AML-193 (cell line): ENCODE data around the gene SV2C.

Experiments used
- DNase-seq, 2 experiments: peaks; one replicate each; lab custom pipeline; 2025; lab: John Stamatoyannopoulos, UW

The SV2C gene

DNA sequence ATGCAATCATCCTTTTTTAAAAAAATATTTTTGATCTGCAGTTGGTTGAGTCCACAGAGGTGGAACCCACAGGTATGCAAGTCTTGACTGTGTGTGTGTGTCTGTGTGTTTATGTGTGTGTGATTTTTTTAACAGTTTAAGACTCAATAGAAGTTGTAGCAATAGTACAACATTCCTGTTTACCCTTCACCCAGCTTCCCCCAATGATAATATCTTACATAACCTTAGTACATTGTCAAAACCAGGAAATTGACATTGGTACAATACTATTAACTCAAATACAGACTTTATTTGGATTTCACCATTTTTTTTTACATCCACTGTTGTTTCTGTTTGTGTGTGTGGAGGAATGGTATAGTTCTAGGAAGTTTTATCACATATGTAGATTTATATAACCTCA is 81.8 kb downstream of the SV2C start:
- DNase-seq, result no peak

DNA sequence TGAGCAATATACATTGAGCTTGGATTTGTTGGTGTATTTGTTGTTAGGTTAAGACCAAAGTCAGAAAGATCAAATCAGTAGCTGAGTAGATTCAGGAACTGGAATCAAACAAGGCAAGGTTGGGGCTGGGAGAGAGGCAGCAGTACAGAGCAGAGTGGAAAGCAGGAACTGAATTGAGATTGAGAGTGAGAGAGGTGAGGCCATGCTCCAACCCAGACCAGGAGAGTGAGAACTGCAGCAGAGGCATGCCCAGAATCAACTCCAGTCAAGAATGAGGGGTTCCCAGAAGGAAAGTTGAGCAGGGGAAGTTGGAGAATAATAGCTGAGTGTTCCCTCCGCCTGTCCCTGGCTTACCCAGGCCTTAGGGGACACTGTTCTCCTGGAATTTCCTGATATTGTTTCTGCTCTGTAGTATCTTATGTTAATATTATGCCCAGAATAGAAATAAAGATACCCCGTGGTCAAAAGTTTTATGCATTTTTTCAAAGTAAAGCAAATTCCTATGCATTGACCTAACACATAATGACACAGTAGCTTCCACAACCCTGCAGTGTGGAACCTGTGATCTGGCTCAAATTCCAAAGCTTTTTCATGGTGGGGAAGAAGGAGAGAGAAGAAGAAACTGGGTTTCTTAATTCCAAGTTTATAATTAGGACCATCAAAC is 82.7 kb downstream of the SV2C start:
- DNase-seq, result no peak

DNA sequence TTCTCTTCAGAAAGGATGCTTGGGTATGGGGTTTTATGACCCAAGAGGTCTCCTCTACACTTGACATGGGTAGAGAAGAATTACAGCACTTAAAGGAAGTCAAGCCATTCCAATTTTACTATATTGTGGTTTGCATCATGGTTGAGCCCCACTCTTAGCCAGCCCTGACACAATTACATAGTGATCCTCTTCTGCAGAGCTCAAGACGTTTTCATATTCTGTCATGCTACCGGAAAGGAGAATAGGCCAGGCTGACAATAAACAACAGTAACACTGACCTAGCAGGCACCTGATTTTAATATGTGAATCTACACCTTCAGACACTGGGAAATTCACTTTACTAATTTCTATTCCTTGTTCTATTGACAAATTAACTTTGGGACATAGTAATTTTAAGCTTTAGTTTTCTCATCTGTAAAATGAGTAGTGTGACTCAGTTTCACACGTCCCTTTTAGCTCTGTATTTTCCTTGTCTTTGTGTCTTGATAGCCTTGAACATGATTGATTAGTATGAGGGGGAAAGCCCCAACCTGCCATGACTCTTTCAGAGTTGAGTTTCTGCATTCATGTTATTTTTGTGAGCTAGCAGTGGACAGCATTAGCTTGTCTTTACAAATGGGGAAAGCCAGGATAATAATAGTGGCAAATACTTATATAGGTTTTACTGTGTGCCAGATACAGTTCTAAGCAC is 83.8 kb downstream of the SV2C start:
- no peak for DNase-seq

DNA sequence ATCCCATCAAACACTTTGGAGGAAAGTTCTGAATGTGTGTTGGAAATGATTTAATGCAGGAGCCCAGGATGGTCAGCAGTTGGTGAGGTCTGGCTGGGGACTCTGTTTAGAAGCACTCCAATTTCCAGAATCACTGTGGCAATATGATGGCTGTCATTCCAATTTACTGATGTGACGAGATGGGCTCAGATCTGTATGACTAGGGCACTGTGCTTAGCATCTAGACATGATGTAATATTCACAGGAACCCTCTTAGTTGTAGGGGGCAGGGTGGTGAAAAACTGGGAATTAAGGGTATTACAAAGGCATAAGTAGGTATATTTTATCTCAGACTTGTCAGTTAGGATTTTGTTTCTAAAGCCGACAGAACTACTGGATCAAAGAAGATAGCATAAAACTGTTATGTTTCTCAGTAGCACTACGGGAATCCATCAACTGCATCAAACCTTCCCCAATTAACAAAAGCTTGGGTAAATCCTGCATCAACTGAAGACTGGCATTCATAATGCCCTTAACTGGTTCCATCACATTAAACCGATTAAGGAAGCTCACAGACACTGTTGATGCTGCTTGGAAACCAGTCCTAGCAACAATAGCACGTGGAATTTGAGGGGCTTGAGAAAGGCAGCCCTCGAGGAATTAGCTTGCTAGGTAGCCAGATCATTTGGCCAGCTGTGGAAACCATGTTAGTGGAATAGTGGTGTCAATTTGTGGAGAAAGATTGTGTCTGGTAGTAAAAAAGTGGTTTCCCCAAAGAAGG is 86.1 kb downstream of the SV2C start:
- DNase-seq, result no peak

DNA sequence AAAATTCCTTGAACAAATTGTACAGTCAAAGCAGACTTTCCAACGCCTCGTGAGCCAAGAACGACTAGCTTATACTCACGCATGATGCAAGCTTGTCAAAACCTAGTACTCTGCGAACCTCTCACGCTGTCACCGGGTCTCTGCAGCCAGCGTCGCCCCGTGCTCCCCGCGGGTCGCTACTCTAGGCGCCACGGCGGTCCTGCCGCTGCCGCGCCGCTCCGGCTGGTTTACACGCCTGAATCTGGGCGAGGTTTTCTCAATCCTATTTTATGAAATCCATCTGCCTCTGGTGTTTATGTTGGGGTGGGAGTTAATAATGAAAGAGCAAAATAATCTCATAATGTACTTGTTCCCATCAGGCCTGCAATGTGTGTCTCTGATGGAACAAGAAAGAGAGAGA is 90.9 kb downstream of the SV2C start:
- no peak for DNase-seq

DNA sequence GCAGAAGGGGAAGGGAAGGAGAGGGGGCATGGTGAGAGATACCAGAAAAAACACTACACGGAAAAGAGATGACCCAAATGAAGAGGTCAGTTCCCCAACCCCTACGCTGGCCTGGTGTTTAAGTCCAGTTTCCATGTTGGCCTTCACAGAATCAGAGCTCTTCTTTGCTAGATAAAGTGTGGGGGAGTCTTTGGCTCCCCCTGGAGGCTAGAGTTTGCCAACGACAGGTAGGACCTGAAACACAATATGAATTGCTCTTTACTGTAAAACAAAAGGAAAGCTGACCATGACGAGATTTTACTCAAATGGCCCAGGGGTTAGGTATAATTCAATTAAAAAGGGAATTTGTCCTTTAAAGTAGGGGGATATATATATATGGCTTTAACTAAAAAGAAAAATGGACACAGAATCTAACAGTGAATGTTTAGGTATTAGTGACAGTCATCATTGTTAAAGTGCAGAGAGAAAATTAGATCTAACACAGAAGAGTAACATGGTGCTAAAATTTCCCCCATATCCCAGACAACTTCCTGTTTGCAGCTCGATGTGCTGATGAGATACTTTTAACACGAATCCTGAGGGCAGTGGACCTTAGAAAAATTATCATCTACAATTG is 92.0 kb downstream of the SV2C start:
- peak; percentile 18 to 69 for DNase-seq

DNA sequence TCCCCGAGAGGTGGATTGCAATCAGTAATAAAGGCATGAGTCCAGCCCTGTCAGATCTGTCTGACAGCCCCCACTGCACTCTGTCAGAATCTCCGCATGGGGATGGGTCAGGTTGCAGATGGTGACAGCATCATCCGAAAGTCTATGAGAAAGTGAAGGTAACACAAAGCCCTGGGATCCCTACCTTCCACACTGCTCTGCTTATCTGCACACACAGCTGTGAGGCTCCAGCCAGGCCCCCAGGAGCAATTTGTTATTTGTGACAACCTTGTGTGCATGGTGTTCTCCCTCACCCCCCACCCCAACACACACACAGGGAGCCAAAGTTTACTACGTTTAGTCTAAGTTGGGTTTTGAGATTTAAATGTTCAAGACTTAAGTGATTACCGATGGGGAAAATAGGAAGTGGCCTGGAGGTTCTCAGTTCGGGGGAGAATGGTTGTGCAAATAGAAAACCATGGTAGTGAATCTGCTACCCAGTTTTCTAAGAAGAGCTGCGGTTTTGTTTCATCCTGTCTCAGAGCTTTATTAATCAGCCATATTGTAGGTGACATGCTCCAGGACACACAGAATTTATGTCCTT is 92.7 kb downstream of the SV2C start:
- DNase-seq, result peak; percentile 44 to 60

DNA sequence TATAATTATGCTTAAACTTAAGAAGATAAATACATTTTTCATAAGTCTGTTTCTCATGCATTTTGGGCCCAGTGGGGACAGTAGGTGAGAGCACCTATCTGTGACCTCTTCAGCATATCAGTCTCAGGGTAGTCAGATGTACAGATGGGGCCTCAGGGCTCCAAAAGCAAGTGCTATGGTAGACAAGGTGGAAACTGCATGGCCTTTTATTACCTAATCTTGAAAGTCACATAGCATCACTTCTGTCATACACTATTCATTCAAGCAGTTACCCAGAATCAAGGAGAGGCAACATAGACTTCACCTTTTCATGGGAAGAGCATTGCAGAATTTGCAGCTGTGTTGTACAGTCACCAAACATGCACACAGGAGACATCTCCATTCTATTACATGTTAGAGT is 94.8 kb downstream of the SV2C start:
- DNase-seq, result no peak

DNA sequence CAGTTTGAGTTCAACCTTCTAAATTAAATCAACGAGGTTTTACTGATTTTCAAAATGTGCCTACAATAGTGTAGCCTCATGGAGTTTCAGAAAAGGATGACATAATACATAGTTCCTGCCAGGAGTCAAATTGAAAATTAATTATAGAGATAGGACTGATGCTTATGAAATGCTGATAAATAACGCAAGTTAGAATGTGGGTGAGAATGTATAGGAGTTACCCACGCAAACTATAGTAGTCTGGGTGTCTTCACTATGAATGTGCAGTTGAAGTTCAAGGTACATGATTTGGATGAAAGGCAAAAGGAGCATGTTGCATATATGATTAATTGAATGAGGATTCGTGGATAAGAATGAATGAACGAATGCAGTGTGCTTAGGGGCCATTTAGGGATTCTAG is 95.7 kb downstream of the SV2C start:
- DNase-seq, result no peak

DNA sequence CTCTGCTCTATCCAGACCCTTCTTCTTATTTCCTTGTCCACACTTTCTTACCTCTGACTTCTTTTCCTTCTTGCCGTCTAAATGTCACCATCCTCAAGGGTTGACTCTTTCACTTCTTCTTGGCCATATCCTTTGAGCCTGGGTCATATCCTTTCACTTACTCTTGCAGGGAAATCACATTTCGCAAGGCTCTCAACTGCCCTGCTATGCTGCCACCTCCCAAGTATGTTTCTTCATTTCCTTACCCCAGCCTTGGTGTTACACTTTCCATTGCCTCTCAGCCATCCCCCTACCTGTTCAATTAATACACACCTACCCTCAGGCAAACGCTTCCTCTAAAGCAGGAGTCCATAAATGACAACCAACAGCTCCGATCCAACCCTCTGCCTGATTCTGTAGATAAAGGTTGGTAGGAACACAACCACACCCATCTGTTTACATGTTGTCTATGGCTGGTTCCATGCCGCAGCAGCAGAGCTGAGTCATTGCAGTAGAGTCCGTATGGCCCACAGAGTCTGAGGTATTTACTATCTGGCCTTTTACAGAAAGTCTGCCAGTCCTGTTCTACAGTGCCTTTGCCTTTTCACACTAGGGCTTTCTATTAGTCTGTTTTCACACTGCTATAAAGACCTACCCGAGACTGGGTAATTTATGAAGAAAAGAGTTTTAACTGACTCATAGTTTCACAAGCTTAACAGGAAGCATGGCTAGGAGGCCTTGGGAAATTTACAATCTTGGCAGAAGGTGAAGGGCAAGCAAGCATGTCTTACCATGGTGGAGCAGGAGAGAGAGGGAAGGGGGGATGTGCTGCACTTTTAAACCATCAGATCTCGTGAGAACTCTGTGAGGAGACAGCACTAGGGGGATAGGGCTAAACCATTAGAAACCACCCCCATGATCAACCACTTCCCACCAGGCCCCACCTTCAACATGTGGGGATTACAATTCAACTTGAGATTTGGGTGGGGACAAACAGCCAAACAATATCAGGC is 97.9 kb downstream of the SV2C start:
- peak; percentile 83 for DNase-seq

DNA sequence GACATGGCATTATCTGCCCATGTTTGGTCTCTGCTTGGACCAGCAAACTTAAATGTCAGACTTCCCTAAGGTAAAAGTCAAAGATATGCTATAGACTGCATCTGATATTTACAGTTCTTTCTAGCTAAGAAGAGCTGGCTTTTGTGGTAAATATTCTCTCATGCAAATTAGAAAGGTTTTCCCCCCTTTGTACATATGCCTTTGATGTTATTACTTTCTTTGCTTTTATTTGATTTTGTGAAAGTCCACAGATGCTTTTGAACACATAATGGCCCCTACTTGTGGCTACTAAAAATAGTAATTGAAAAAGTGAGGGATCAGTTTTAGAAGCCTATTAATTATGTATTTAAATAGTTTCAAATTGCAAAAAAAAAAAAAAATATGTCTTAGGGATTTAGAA is 104.2 kb downstream of the SV2C start:
- no peak for DNase-seq

DNA sequence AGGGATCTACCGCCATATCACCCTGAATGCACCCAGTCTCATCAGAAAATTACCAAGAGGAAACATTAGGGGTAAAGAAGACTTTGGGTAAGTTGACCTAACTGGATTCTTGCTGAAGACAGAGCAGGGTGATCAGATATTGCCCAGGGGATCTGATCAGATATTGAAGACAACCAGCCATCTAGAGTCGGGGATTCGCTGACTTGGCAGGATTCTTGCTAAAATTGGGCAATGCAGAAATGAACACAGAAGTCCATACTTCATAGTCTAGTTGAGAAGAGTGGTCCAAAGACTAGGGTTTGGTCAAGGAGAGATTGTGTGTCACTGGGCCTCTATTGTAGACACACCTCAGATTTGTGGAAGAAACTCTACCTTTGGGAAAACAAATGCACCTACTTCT is 107.2 kb downstream of the SV2C start:
- DNase-seq, result no peak

DNA sequence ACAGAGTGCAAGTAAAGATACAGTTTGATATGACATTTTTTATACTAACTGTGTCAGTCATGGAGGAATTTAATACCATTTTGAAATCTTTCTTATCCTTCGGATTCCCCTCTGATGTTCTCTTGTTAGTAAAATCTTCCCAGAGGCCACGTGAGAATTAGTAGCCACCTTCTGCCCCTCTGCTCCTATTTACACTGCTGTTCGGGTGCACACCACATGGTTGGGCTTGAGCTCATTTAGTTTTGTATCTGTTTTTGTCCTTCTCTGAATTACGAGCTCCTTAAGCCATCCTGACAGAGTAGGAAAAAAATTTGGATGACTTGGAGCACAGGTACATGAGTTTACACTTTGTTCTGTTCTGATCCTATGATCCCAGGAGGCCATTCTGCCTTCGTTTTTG is 109.7 kb downstream of the SV2C start:
- DNase-seq, result no peak

DNA sequence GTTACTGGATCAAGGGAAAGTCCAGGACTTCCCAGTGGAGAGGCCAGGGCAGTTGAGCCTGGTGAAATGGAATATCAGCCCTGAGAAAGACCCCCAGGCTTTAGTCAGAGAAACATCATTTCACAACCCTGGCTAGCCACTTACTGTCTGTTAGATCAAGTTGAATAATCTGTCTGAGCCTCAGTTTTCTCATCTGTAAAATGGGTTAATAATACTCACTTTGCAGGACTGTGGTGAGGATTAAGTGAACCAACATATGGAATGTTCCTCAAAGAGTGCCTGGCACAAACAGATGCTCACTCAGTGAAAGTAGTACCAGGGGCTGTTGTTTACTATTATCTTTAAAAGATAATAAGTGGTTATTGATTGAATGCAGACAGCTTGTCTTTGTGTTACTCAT is 110.5 kb downstream of the SV2C start:
- DNase-seq, result no peak

DNA sequence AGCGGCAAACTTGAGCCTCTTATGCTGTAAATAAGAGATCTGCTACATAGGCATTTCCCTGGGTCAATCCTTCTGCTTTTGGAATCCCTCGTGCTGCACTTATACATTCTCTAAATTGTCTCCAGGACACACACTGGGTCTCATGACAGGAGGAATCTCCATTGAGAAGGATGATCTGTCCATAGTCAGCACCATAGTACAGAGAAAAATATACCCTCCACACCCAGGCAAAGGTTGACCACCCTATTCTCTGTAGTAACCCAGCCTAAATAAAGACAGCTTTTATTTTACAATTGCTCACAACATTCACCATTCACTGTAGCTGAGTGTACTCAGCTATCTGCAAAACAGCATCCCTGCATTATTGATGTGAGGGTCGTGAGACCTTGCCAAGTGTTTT is 111.2 kb downstream of the SV2C start:
- no peak for DNase-seq

DNA sequence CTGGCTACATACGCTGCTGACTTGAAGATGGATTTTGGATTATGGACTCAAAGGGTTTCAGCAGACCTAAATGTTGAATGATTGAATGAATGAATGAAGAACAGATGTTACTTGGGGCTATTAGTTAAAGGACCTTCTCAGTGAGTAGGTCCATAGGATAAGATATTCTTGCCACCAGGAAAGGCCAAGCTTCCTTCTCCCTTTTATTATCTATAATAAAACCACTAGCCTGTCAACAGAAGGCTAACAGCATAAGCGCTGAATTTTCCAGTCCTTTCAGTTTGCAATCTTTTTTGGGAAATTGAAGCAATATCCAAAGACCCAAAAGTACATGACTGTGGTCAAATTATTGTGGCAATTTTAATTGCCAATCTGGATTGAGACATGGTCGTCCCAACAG is 113.3 kb downstream of the SV2C start:
- no peak for DNase-seq

DNA sequence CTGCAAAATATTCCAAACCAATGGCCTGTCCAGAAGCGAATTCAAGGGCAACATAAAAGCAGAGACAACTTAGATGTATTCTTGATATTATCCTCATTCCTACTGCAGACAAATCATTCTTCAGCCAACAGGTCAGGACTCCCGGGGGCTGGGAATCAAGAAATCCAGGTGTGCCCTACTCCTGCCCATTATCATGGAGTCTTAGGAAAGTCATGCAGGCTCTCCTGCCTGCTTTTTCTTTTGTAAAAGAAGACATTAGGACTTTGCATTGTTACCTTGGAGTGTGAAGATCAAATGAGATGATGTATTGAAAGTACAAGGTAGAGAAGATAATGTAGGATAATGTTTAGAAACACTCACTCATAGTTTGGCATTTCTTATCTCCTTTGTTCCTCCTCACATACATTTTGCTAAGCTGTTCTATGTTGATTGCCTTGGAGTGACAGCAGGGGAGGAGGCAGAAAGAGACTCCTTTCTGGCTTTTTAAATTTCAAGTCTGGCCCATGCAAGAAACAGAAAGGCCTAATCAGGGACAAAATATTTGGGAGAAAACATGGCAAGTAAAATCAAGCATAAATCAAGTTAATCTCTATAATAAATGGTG is 113.8 kb downstream of the SV2C start:
- DNase-seq, result no peak

DNA sequence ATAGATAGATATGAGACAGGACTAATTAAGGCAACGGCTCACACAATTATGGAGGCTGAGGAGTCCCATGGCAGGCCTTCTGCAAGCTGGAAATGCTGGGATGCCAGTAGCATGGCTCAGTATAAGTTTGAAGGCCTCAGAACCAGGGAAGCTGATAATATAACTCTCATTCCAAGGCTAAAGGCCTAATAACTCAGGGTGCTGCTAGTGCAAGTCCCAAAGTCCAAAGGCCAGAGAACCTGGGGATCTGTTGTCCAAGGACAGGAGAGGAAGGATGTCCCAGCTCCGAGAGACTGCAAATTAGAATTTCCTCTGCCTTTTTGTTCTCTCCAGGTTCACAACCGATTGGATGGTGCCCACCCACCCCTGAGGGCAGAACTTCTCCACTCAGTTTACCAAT is 114.5 kb downstream of the SV2C start:
- no peak for DNase-seq

DNA sequence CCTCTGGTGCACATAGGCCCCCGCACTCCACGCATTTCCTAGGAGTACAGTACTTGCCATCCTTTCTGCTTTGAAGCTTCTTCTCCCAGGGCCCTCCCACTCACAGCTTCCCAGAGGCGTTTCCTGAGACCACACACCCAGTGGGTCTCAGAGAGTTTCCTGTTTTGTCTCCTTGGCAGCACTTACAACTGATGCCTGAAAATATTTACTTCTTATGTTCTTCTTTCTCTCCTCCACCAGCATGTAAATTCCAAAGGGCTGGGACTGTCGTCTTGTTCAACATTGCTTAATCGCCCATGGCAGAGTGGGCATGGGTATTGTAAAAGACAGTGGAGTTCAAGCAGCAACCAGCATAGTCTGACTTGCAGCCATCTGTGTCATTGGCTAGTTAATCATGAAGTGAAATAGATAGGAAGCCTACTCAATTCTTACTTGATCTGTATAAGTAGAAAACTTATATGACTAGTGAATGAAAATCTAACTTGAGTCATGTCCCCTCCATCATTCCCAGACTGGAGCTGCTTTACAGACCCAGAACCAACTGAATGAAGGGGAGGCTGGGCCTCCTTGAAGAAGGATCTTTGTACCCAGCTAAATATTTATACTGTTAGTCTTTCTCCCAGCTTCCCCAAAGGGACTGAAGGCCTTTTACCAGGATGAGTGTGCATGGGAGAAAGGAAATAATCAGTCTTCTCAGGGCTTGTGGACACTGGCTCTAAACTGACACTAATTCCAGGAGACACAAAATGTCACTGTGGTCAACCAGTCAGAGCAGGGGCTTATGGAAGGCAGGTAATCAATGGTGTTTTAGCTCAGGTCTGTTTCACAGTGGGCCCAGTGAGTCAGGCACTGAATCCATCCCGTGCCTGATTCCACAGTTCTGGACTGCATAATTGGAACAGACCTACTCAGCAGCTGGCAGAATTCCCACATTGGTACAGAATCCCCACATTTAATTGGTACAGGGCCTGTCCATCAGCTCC is 116.4 kb downstream of the SV2C start:
- no peak for DNase-seq

DNA sequence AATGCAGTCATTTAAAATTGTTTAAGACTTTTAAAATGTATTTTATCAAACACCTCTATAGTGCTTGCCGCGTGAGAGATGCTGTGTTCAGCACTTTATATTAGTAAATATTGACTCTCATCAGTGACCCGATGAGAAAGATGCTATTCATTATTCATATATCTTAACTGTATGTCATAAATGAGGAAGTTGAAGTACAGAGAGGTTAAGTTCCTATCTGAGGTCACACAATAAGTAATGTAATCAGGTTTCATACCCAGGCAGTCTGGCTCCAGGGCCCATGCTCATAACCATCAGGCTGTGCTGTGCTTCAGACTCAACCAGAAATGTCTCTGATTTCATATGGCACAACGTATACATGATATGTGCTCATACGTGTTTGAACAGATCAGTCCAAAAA is 119.0 kb downstream of the SV2C start:
- DNase-seq, result peak; percentile 28 to 29
